K562 (cell line): ENCODE measurements around the gene MANBA. TPM values are rescaled to one million over a fixed set of nuclear protein-coding genes. Genes with fewer than 3 reads are reported as not detected.

Source experiments
- BRF2 ChIP-seq: IDR thresholded peaks from 3 replicates; pipeline ENCODE4 v1.6.1; 2011; ENCODE audit warnings: borderline replicate concordance, mild to moderate bottlenecking; ENCODE audit not compliant: insufficient read length, insufficient read depth
- CREM ChIP-seq: IDR thresholded peaks from 2 replicates; pipeline ENCODE4 v1.6.1; 2014; ENCODE audit warnings: antibody characterized with exemption, low read depth
- EP300 ChIP-seq: IDR thresholded peaks from 2 replicates; pipeline ENCODE4 v1.6.1; 2012; ENCODE audit warnings: low read length, improper control_type of control experiment
- FOXA3 ChIP-seq, 2 experiments: fragments of 450-650 bp in 1 of 2; sonication (generic) in 1 of 2; formaldehyde crosslinking; IDR thresholded peaks in 1 of 2; conservative IDR thresholded peaks in 1 of 2; 2 replicates each; pipeline versions ENCODE4 v1.4.0 to v1.8.0; 2020 to 2022; ENCODE audit warnings: mild to moderate bottlenecking in 2 of 2, missing genetic modification reagents in 1 of 2
- HDAC1 ChIP-seq, 2 experiments: fragments of 450-650 bp; IDR thresholded peaks; 2 replicates each; pipeline ENCODE4 v1.6.1; 2016 to 2017; ENCODE audit warnings: inconsistent platforms in 1 of 2, mild to moderate bottlenecking in 1 of 2, moderate library complexity in 1 of 2
- MAFK ChIP-seq: IDR thresholded peaks from 2 replicates; pipeline ENCODE4 v1.6.1; 2011; ENCODE audit warnings: low read length, improper control_type of control experiment
- MED1 ChIP-seq: sonication (generic); formaldehyde crosslinking; IDR thresholded peaks from 2 replicates; pipeline ENCODE4 v1.8.1; 2023; ENCODE audit warnings: missing genetic modification reagents, borderline replicate concordance
- MTA2 ChIP-seq: fragments of 450-650 bp; IDR thresholded peaks from 2 replicates; pipeline ENCODE4 v1.6.1; 2016; ENCODE audit warnings: low read depth
- NR2C1 ChIP-seq, 2 experiments: fragments of 450-650 bp; IDR thresholded peaks; 2 replicates each; pipeline ENCODE4 v1.6.1; 2017; ENCODE audit warnings: mild to moderate bottlenecking in 2 of 2, antibody characterized with exemption in 1 of 2, inconsistent platforms in 1 of 2, missing compliant biosample characterization in 1 of 2, missing genetic modification characterization in 1 of 2
- SMAD1 ChIP-seq: fragments of 150-350 bp; IDR thresholded peaks from 2 replicates; pipeline ENCODE4 v1.6.1; 2014; ENCODE audit warnings: low read length, low read depth; ENCODE audit not compliant: partially characterized antibody
- SMARCE1 ChIP-seq: fragments of 450-650 bp; IDR thresholded peaks from 2 replicates; pipeline ENCODE4 v1.7.1; 2016; ENCODE audit warnings: mild to moderate bottlenecking
- ZBTB8A ChIP-seq: fragments of 450-650 bp; IDR thresholded peaks from 2 replicates; pipeline ENCODE4 v1.6.1; 2018; ENCODE audit warnings: mild to moderate bottlenecking, moderate library complexity; ENCODE audit not compliant: partially characterized antibody
- polyA plus RNA-seq, 8 experiments: library from polyadenylated mRNA; depleted of rRNA in 4 of 8; stranded (reverse) in 5 of 8; unstranded in 3 of 8; fragments of >200 nt; fragmentation: Nextera tagmentation in 2 of 8; fragmentation: Illumina TruSeq in 1 of 8; extraction: Ambion mirVana in 2 of 8; extraction: Trizol in 1 of 8; gene quantifications; 2 replicates each; pipeline versions ENCODE4 v1.2.1 to v1.2.3, GENCODE V29; 2011 to 2014; ENCODE audit warnings: inconsistent platforms in 1 of 8, missing spikeins in 1 of 8
- total RNA-seq, 7 experiments: library from RNA; depleted of rRNA in 6 of 7; stranded (reverse); fragments of >200 nt in 6 of 7; fragmentation: Illumina TruSeq in 2 of 7; extraction: Trizol in 2 of 7; gene quantifications; 2 replicates each; pipeline versions ENCODE4 v1.2.1 to v1.2.3, GENCODE V29; 2011 to 2021; ENCODE audit warnings: low replicate concordance in 1 of 7
- TF ChIP-seq, protein P1 (sequence below): sonication (generic); formaldehyde crosslinking; IDR thresholded peaks from 2 replicates; pipeline ENCODE4 v1.4.0; 2020; ENCODE audit warnings: mild to moderate bottlenecking, missing genetic modification reagents
- TF ChIP-seq, protein P2 (sequence below): fragments of 250-450 bp; sonication (Bioruptor Pico); IDR thresholded peaks from 2 replicates; pipeline ENCODE4 v1.5.0; 2021
- TF ChIP-seq, protein P3 (sequence below), 2 experiments: fragments of 450-650 bp; IDR thresholded peaks; 2 replicates each; pipeline ENCODE4 v1.6.1; 2016; ENCODE audit warnings: mild to moderate bottlenecking in 2 of 2, borderline replicate concordance in 1 of 2, low read depth in 1 of 2, moderate library complexity in 1 of 2

The MANBA gene
- total and polyA plus RNA-seq, 9 of the 15 experiments (the other 6 are each of a cell fraction or from before 2014, with no cell fraction given): 1.8 to 12.9 (median 7.7) TPM

GRCh38 chr4:102780476-102781144, 19.8 kb upstream of the MANBA start (continued):
- TF ChIP-seq, protein P1, sequence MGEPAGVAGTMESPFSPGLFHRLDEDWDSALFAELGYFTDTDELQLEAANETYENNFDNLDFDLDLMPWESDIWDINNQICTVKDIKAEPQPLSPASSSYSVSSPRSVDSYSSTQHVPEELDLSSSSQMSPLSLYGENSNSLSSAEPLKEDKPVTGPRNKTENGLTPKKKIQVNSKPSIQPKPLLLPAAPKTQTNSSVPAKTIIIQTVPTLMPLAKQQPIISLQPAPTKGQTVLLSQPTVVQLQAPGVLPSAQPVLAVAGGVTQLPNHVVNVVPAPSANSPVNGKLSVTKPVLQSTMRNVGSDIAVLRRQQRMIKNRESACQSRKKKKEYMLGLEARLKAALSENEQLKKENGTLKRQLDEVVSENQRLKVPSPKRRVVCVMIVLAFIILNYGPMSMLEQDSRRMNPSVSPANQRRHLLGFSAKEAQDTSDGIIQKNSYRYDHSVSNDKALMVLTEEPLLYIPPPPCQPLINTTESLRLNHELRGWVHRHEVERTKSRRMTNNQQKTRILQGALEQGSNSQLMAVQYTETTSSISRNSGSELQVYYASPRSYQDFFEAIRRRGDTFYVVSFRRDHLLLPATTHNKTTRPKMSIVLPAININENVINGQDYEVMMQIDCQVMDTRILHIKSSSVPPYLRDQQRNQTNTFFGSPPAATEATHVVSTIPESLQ (CRISPR knock-in tag): no peak
- TF ChIP-seq, protein P2, sequence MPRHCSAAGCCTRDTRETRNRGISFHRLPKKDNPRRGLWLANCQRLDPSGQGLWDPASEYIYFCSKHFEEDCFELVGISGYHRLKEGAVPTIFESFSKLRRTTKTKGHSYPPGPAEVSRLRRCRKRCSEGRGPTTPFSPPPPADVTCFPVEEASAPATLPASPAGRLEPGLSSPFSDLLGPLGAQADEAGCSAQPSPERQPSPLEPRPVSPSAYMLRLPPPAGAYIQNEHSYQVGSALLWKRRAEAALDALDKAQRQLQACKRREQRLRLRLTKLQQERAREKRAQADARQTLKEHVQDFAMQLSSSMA: no peak
- TF ChIP-seq SMAD1 (no peak), CREM (peak; percentile 53; the same call in 1 of the 2 replicates), MTA2 (peak; percentile 41), MED1 (no peak), BRF2 (no peak), FOXA3 (CRISPR knock-in tag; conservative IDR thresholded peaks at IDR 0.05 in 1 of 2, IDR thresholded peaks at IDR 0.05 in 1 of 2) (peak; percentile 90 to 98), EP300 (peak; percentile 46; the same call in 1 of the 2 replicates), SMARCE1 (peak; percentile 69), HDAC1 (IDR thresholded peaks at IDR 0.05) (0 out of 4 replicates have a peak, but pooled peaks of 1 of the 2 experiments have one; percentile 30), MAFK (peak; percentile 99), NR2C1 (IDR thresholded peaks at IDR 0.05) (peak; percentile 61; the same call in 1 of the 2 replicates), NR2C1 (tag; IDR thresholded peaks at IDR 0.05) (peak; percentile 68), ZBTB8A (no peak)
- TF ChIP-seq, protein P3, sequence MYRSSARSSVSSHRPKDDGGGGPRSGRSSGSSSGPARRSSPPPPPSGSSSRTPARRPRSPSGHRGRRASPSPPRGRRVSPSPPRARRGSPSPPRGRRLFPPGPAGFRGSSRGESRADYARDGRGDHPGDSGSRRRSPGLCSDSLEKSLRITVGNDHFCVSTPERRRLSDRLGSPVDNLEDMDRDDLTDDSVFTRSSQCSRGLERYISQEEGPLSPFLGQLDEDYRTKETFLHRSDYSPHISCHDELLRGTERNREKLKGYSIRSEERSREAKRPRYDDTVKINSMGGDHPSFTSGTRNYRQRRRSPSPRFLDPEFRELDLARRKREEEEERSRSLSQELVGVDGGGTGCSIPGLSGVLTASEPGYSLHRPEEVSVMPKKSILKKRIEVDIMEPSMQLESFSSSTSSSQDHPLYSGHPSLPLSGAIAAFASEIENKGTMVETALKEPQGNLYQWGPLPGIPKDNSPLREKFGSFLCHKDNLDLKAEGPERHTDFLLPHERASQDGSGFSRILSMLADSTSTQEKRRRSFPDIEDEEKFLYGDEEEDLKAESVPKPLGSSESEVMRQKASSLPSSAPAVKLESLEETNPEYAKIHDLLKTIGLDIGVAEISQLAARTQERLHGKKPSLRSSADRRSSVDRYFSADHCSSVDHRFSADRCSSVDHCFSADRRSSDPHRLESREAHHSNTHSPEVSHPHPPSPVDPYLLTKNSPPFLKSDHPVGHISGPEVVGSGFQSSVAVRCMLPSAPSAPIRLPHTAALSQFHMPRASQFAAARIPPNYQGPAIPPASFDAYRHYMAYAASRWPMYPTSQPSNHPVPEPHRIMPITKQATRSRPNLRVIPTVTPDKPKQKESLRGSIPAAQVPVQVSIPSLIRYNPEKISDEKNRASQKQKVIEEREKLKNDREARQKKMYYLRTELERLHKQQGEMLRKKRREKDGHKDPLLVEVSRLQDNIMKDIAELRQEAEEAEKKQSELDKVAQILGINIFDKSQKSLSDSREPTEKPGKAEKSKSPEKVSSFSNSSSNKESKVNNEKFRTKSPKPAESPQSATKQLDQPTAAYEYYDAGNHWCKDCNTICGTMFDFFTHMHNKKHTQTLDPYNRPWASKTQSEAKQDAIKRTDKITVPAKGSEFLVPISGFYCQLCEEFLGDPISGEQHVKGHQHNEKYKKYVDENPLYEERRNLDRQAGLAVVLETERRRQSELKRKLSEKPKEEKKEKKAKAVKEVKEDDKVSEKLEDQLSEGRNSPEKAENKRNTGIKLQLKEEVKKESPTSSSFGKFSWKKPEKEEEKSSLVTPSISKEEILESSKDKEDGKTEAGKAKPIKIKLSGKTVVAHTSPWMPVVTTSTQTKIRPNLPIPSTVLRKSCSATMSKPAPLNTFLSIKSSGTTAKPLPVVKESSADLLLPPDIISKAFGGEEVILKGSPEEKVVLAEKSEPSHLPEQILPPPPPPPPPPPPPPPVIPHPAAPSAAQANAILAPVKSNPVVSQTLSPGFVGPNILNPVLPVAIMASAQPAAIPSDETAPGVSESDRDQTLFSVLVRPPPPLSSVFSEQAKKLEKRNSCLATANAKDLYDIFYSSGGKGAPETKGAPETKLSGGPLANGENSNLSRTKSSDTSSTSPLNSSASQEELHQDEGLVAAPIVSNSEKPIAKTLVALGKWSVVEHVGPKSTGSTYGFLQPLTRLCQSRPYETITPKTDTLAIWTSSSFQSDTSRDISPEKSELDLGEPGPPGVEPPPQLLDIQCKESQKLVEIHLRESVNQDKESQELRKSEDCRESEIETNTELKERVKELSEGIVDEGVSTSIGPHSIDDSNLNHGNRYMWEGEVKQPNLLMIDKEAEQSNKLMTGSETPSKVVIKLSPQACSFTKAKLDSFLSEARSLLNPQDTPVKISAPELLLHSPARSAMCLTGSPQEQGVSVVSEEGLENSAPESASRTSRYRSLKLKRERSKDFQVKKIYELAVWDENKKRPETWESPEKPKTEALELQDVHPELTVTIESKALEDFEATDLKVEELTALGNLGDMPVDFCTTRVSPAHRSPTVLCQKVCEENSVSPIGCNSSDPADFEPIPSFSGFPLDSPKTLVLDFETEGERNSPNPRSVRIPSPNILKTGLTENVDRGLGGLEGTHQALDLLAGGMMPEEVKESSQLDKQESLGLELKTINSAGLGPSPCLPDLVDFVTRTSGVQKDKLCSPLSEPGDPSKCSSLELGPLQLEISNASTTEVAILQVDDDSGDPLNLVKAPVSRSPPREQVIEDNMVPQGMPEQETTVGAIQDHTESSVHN (IDR thresholded peaks at IDR 0.05; ENCODE audit: borderline replicate concordance in 1 of 2, low read depth in 1 of 2): peak in 1 of 2 experiments; percentile 81; a peak in 2 of 4 replicates
